ENCODE results near the gene PBX1. TPM values are rescaled to one million over a fixed set of nuclear protein-coding genes. Genes with fewer than 3 reads are reported as not detected.

The PBX1 gene
- total RNA-seq, 1 donor from 2014 or later: not detected

GRCh38 chr1:164774413-164774812 lies 215.4 kb downstream of the PBX1 start:
- intact Hi-C loops (cut with micrococcal nuclease): no loop called here

- intact Hi-C loops (cut with micrococcal nuclease): no loop called here
These were observed 216.1 kb downstream of the PBX1 start for GRCh38 chr1:164774819-164775654.

GRCh38 chr1:164777518-164777917 lies 218.5 kb downstream of the PBX1 start:
- intact Hi-C loops (cut with micrococcal nuclease): no loop called here

- intact Hi-C loops (cut with micrococcal nuclease): no loop called here
These were observed 220.4 kb downstream of the PBX1 start for GRCh38 chr1:164779376-164779775.

- intact Hi-C loops (cut with micrococcal nuclease): no loop called here
These were observed 221.3 kb downstream of the PBX1 start for GRCh38 chr1:164780111-164780812.

GRCh38 chr1:164780863-164781262 lies 221.9 kb downstream of the PBX1 start:
- intact Hi-C loops (cut with micrococcal nuclease): no loop called here

GRCh38 chr1:164781972-164782371 lies 223.0 kb downstream of the PBX1 start:
- intact Hi-C loops (cut with micrococcal nuclease): no loop called here

- intact Hi-C loops (cut with micrococcal nuclease): no loop called here
These were observed 225.0 kb downstream of the PBX1 start for GRCh38 chr1:164783778-164784555.

GRCh38 chr1:164784960-164785359 lies 226.0 kb downstream of the PBX1 start:
- intact Hi-C loops (cut with micrococcal nuclease): no loop called here

GRCh38 chr1:164785841-164786534 lies 227.0 kb downstream of the PBX1 start:
- intact Hi-C loops (cut with micrococcal nuclease): loop anchor here (2.0 kb wide), 1 partner anchor 1427 kb away; no protein-coding TSS in a partner anchor

- intact Hi-C loops (cut with micrococcal nuclease): loop anchor here (1.0 to 2.0 kb wide), 2 partner anchors 1259 to 1428 kb away; no protein-coding TSS in a partner anchor
These were observed 228.2 kb downstream of the PBX1 start for GRCh38 chr1:164786980-164787833.

GRCh38 chr1:164787834-164788231 lies 228.8 kb downstream of the PBX1 start:
- intact Hi-C loops (cut with micrococcal nuclease): loop anchor here (1.0 to 2.0 kb wide), 2 partner anchors 1260 to 1429 kb away; no protein-coding TSS in a partner anchor

GRCh38 chr1:164790081-164790480 lies 231.1 kb downstream of the PBX1 start:
- intact Hi-C loops (cut with micrococcal nuclease): no loop called here

GRCh38 chr1:164792410-164793004 lies 233.5 kb downstream of the PBX1 start:
- intact Hi-C loops (cut with micrococcal nuclease): no loop called here

- intact Hi-C loops (cut with micrococcal nuclease): no loop called here
These were observed 235.4 kb downstream of the PBX1 start for GRCh38 chr1:164794356-164794755.

- intact Hi-C loops (cut with micrococcal nuclease): no loop called here
These were observed 237.9 kb downstream of the PBX1 start for GRCh38 chr1:164796916-164797315.

GRCh38 chr1:164801246-164801731 lies 242.3 kb downstream of the PBX1 start:
- intact Hi-C loops (cut with micrococcal nuclease): no loop called here

- intact Hi-C loops (cut with micrococcal nuclease): no loop called here
These were observed 243.0 kb downstream of the PBX1 start for GRCh38 chr1:164801791-164802502.
